ENCODE data around the gene MSH5. TPM values are rescaled to one million over a fixed set of nuclear protein-coding genes. Genes with fewer than 3 reads are reported as not detected.

Gene MSH5
- total RNA-seq, 6 experiments from 2014 or later, result 3.2 to 8.5 (median 4.3) TPM

DNA sequence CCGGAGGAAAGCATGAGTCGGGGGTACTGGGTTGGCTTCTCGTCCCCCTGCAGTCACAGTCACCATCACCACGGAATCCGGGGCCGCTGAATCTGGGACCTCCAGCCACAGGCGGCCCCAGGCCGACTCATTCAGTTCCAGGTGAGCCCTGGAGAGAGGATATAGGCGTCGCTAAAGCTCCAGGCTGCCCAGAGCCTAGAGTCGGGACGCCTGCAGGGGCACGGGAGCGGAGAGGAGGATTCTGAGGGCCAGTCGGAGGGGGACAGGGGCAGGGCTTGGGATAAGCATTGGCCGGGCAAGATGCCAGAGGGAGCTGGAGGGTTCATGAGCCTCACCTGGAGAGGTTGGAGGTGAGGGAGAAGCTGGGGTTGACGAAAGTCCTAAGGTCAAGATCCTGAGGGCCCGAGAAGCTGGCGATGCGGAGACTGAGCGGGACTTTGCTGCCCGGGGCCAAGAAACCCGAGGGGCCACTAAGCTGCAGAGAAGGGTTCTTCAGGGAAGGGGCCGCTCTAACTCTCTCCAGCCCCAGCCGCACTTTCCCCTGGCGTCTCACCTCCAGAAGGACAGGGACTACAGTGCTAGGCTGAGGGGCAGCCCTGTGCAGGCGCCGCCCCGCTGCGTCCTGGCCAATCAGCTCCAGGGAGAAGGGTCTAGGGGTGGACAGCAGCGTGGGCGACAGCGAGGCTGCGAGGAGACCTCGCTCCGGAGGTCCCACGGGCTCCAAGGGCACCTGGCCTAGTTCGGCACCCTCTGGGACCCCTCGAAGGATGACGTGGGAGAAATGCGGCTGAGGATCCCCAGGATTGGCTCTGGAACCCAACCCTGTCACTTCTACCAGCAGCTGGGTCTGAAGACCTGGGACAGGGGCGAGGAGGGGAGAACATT is 26.3 kb downstream of the MSH5 start:
- no peak overlapping the region for H3K4me3 ChIP-seq
- TF ChIP-seq POLR2A (IDR thresholded peaks at IDR 0.05), result no peak
- TF ChIP-seq, protein P1, sequence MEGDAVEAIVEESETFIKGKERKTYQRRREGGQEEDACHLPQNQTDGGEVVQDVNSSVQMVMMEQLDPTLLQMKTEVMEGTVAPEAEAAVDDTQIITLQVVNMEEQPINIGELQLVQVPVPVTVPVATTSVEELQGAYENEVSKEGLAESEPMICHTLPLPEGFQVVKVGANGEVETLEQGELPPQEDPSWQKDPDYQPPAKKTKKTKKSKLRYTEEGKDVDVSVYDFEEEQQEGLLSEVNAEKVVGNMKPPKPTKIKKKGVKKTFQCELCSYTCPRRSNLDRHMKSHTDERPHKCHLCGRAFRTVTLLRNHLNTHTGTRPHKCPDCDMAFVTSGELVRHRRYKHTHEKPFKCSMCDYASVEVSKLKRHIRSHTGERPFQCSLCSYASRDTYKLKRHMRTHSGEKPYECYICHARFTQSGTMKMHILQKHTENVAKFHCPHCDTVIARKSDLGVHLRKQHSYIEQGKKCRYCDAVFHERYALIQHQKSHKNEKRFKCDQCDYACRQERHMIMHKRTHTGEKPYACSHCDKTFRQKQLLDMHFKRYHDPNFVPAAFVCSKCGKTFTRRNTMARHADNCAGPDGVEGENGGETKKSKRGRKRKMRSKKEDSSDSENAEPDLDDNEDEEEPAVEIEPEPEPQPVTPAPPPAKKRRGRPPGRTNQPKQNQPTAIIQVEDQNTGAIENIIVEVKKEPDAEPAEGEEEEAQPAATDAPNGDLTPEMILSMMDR (IDR thresholded peaks at IDR 0.05), result no peak

DNA sequence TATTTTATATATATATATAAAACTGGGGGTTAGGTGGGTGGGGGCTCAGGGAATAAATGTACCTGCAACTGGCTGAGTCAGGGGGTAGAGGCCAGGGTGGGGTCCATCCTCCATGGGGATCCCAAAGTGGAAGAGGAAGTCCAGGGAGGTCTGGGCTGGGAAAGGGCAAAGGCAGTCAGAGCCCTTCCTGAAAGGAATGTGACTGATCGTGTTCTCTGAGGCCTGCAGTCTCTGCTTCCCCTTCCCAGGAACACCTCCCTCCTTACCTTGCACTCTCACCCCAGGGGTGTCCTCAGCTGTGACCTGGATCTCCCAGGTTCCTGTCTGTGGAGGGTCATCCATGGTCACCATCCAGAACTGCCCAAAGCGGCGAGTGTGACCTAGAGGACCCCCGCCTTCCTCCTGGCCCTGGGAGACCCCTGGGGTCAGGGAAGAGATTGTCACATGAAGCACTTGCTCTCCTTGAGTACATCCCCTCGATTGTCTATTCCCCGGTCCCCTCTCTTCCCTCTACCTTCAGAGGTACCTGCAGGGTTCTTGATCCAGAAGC is 27.4 kb downstream of the MSH5 start:
- Histone ChIP-seq H3K9me3 (no peaks in the 10 kb centered on the region), H3K4me3 (no peak overlapping the region), H3K36me3 (no peaks in the 10 kb centered on the region), H3K27ac (no peak overlapping the region), H3K27me3 (no peaks in the 10 kb centered on the region), H3K4me1 (no peaks in the 10 kb centered on the region)
- no peak for DNase-seq
- TF ChIP-seq, protein P1 (IDR thresholded peaks at IDR 0.05), result no peak
- no peak for TF ChIP-seq POLR2A (IDR thresholded peaks at IDR 0.05)
- 71% methylated on average over 3 of the region's 6 CpGs for WGBS (ENCODE audit: insufficient coverage, low coverage, low lambda C conversion rate, missing lambda C conversion rate)
- no peak for ATAC-seq
- intact Hi-C loops (cut with DNase I), result loop anchor here (10.0 kb wide), 2 partner anchors 52 to 82 kb away; partner anchors contain the start of genes LY6G5C (in 2 of the 2) and LY6G6D (in 1 of the 2)

More for the DNA sequence above, 26.3 kb downstream of the MSH5 start:
- peak in 1 of 4 donors; percentile 7 for ATAC-seq
- Histone ChIP-seq H3K36me3 (no peaks in the 10 kb centered on the region), H3K27ac (no peak overlapping the region), H3K9me3 (no peaks in the 10 kb centered on the region), H3K27me3 (no peaks in the 10 kb centered on the region), H3K4me1 (no peaks in the 10 kb centered on the region)
- 76% methylated on average over 18 of the region's 42 CpGs for WGBS (ENCODE audit: insufficient coverage, low coverage, low lambda C conversion rate, missing lambda C conversion rate)
- no peak for DNase-seq
- intact Hi-C loops (cut with DNase I), result loop anchor here (10.0 kb wide), 2 partner anchors 51 to 81 kb away; partner anchors contain the start of genes LY6G5C (in 2 of the 2) and LY6G6D (in 1 of the 2)

DNA sequence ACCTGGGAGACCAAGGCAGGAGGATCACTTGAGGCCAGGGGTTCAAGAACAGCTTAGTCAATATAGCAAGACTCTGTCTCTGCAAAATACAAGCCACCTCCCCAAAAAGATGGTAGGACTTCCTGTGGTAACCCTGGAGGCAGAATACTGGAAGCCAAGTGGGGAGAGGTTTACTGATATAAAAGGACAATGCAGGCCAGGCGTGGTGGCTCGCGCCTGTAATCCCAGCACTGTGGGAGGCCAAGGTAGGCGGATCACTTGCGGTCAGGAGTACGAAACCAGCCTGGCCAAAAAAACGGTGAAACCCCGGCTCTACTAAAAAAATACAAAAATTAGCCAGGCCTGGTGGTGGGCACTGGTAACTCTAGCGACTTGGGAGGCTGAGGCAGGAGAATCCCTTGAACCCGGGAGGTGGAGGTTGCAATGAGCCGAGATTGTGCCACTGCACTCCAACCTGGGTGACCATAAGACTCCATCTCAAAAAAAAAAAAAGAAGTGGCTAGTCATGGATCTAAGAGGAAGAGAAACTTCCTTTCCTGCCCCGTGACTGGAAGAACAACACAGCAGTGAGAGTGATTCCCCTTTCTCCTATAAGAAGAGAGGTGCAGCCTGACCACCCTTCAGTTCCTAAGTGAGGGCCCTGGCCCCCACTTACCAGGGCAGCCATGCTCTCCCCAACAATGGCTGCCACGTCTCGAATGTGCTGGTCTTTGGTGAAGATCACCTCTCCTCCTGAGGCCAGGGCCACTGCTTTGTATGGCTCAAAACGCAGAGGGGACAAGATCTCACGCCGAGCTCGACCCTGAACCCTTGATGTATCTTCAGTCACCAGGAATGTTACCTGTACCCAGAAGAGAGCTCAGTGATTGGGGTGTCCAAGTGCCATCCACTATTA is 28.8 kb downstream of the MSH5 start:
- no peak for DNase-seq
- peak in 2 of 4 donors; percentile 6 to 17 for ATAC-seq
- intact Hi-C loops (cut with DNase I), result loop anchor here (10.0 kb wide), 2 partner anchors 54 to 84 kb away; partner anchors contain the start of genes LY6G5C (in 2 of the 2) and LY6G6D (in 1 of the 2)
- Histone ChIP-seq H3K9me3 (no peaks in the 10 kb centered on the region), H3K4me1 (peaks cover 0 to 5% (median 0%) of the 10 kb centered on the region in 4 donors), H3K4me3 (no peak overlapping the region), H3K36me3 (no peaks in the 10 kb centered on the region), H3K27me3 (no peaks in the 10 kb centered on the region), H3K27ac (no peak overlapping the region)
- no peak for TF ChIP-seq POLR2A (IDR thresholded peaks at IDR 0.05)
- TF ChIP-seq, protein P1 (IDR thresholded peaks at IDR 0.05), result no peak
- WGBS (ENCODE audit: insufficient coverage, low coverage, low lambda C conversion rate, missing lambda C conversion rate), result 72% methylated on average over 15 of the region's 18 CpGs
